HG02943 (cell line): ENCODE measurements around the gene TAS1R1.

ENCODE experiments used
- ATAC-seq: cut with Tn5 transposase; IDR thresholded peaks from one replicate; pipeline ENCODE4 v1.9.1; 2021; ENCODE audit warnings: mild to moderate bottlenecking, low read depth, moderate library complexity; ENCODE audit not compliant: unreplicated experiment

Gene TAS1R1

DNA sequence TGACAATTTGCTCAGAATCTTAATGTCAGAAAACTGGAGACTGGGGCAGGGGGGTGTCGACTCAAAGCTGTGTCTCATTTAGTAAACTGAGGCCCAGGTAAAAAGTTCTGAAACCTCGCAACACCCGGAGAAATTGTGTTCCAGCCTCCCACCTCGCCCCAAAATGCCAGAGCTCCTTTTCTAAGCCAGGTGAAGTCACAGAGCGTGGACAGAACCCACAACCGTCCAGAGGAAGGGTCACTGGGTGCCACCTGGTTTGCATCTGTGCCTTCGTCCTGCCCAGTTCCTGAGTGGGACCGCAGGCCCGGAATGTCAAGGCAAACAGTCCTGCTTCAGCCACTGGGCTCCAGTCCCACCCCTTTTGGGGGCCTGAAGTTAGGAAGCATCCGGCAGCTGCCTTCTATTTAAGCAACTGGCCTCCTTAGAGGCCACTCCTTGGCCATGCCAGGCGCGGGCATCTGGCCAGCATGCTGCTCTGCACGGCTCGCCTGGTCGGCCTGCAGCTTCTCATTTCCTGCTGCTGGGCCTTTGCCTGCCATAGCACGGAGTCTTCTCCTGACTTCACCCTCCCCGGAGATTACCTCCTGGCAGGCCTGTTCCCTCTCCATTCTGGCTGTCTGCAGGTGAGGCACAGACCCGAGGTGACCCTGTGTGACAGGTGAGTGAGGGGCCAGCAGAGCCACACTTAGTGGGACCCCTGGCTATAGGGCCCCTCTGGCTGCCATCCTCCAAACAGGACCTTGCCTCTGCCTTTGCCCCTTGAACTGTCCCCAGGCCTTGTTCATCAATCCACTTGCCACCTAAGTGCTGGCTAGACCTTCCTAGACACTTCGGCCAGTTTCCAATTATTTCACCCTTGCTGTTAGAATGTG, at the start of gene TAS1R1:
TAS1R1 (plus strand) TSS at position 401 of the 872 bp plus-strand sequence; CDS start at position 468, 67 bp downstream.
- no peak for ATAC-seq

DNA sequence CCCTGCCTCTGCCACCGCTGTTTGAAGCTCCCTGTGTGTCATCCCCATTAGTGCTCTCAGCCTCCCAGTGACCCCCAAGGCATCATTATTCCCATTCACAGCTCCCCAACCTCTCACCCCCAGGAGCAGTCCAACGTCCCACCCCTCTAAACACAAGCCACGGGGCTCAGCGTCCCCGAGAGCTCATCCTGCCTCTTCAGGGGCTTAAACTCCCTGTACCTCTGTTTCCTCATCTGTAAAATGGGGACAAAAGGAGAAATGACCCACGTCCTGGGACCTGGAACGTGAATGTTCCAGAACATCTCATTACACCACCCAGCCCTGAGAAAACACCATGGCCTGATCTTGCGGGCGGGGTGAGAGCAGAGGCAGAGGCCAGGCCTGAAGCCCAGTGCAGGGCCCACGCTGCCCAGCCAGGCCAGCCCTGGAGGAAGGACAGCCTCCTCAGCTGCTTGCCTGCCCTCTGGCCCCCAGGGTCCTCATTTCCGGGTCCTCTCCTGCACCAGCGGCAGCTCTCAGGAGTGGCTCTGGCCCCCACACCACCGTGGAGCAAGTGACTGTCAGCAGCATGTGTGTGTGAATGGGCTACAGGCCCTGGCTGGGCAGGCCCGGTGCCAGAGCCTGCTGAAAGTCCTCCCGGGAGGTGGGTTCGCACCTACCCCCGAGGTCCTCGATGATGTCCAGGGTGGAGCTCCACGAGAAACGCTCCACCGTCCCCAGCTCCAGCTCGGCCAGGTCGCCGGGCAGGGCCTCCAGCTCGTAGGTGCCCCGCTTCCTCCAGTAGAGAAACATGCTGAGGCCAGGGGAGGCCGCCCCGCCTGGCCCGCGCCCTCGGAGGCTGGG, 49.5 kb upstream of the TAS1R1 start:
- no peak for ATAC-seq

DNA sequence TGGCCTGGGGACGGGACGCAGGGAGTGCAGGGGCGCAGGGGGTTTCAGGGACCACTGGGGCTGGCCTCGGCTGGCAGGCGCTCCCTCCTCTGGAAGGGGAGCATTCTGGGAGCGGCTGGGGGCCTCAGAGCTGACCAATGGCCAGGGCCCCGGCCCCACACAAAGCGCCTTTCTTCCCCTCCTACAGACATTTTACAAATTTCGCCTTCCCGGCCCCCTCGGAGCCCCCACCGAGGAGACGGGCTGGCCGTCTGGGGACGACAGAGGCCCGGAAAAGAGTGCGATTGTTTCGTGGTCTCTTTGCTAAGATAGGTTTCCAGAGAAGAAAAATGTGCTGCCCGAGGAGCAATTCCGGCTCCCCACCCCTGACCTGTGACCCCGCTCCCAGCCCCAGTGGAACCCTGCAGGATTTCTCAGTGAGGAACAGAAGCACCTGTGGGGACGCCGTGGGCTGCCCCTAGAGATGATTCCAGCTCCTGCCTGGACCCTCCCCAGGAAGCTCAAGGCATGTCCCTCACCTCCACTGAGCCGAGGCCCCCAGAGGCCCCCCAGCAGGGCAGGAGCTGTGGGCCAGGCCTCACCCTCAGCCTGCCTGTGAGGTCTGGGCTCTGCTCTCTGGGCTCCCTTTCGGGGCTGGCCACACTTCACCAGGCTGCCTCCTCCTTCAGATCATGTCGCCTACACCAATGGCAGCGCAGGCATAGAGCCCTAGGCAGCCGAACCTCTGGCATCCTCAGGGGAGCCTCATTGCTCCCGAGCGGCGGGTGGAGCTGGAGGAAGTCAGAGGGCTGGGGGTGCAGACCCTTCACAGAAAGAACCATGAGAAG, 48.7 kb upstream of the TAS1R1 start:
- ATAC-seq, result no peak

DNA sequence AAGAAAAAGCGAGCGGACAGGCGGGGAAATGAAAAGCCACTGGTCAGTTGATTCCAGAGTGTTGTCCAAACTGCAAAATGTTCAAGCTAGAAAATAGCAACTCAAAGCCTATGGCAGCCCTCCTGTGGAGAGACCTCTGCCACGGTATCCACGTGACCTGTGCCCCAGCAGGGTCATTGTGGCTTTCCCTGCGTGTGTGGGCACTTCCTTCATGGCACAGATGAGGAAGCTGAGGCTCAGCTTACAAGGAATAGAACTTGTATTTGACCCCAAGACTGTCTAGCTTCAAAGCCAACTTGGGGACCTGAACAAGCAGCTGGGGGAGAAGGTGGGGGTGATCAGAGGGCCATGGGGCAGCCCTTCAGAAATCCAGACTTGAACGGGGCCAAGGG, 48.1 kb upstream of the TAS1R1 start:
- ATAC-seq, result no peak

DNA sequence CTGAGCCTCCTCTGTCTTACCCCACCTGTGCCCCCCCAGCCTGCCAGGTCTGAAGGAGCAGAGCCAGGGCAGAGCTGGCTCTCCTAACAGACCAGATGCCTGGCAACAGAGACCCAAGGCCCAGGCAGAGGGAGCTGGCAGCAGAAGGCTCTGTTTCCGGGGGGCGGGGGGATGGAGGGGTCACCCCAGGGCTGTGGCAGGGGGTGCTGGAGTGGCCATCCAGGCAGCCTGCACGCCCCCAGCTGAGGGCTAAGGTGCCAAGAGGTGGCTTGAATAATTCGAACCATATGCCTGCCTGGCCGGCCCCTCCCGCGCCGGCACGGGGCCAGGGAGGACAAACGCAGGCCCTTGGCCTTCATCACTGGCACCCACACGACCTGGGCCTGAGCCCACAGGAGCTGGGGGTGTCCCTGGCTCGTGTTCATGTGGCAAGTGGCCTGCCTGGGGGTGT, 47.6 kb upstream of the TAS1R1 start:
- ATAC-seq, result no peak

DNA sequence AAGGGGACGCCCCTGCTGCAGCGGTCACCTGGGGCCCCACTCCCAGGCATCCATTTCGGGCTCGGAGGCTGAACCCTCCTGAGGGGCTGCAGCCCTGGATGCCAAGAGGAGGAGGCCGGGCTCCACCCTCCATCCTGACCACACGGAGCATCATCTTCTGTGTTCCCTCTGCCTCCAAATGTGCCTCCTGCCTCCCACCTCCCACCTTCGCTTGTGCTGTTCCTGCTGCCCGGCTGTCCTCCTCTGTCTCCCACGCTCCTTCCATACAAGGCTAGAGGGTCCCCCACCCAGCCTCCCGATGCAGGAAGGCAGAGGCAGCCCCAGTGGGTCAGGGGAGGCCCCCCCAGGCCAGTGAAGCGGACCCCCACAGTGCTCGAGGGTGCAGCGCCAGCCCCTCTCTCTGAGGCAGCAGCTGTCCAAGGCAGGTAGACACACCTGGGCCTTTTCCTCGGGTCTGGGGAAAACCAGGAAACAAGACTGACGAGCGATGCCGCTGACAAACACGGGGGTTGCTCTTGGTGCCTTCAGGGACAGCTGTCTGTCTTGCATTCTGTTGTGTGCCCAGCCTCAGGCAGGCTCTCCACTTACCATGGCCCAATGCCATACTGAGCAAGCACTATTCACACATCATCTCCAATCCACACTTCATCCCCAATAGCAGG, 46.8 kb upstream of the TAS1R1 start:
- ATAC-seq, result no peak

DNA sequence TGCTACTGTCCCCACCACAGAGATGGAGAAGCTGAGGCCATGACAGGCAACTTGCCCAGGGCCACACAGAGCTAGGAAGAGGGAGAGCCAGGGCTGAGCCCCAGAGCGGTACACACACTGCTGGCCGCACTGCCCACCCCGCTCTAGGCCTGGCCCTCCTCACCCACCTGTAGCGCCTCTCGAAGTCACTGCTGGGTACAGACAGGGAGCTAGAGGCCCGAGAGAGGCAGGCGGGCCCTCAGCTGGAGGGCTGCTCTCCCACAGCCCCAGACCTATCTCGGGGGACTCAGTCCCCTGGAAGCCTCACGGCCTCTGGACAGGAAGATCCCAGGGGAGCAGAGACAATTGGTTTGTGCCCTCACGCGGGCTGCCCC, 46.3 kb upstream of the TAS1R1 start:
- no peak for ATAC-seq

DNA sequence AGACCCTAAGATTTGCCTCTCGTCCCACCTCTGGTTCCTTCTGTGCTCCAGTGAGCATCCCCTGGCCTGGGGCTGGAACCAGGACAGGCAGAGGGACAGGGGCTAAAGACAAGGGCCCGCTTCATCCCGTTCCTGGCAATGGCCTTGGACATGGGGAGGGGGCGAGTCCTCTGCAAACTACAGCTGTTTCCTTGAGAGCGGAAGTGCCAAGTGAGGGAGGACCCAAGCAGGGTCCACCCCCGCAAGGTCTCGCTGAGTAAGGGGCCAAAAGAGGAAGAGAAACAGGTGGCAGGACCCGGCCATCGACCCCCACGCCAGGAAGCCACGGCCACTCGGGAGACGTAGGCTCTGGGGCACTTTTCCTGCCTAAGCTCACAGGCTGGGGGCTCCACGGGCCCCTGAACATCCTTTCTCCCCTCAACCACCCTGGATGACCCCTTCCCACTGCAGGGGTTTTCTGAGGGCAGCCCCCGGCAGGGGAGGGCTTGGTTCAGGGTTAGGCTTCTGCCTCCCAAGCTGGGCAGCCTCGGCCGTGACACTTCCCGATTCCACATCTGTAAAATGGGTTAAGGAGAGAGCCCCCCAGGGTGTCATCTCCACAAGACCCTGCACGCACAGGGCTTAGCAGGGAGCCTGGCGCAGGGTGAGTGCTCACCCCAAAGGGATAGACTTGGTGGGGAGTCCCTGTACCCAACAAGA, 45.7 kb upstream of the TAS1R1 start:
- ATAC-seq, result no peak

DNA sequence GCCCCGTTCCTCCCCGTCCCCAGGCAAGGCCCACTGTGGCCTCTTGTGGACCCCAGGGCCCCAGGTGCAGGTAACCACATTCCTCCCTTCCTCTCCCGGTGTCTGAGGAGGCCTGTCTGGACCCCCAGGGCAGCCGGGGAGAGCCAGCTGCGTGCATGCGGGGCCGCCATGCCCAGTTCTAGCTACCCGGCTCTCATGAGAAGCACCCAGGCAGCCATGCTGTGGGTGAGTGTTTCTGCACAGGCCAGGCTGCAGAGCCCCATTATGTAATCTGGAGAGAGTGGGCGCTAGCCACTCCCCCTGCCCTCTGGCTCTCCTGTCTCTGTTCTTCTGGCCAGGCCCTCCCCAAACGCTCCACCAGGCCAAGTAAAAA, 45.2 kb upstream of the TAS1R1 start:
- no peak for ATAC-seq

DNA sequence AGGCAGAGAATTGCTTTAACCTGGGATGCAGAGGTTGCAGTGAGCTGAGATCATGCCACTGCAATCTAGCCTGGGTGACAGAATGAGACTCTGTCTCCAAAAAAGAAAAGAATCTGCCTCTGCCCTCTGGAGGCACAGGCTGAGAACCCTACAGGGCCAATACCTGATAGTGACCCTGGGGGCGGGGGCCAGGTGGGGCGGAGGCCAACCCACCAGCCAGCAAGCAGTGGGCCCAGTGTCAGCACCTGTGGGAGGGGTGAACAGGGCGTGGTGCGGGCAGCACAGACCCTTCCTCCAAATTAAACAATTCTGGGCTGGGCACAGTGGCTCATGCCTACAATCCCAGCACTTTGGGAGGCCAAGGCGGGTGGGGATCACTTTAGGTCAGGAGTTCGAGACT, 44.6 kb upstream of the TAS1R1 start:
- ATAC-seq, result no peak

DNA sequence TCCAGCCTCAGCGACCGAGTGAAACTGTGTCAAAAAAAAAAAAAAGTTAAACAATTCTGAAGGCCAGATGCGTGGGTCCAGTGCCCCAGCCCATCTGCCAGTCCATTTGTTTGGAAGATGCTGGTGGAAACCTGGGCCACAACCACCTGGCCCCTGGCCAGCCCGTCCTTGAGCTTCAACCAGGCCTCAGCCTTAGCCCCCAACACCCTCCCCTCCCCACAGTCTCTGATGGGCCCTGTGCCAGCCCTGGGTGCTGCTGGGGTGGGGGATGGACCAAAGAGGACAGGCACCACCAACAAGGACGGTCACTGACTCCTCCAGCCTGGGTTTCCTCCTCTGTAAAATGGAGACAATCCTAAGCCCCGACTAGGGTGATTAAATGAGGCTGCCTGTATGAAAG, 44.1 kb upstream of the TAS1R1 start:
- no peak for ATAC-seq

DNA sequence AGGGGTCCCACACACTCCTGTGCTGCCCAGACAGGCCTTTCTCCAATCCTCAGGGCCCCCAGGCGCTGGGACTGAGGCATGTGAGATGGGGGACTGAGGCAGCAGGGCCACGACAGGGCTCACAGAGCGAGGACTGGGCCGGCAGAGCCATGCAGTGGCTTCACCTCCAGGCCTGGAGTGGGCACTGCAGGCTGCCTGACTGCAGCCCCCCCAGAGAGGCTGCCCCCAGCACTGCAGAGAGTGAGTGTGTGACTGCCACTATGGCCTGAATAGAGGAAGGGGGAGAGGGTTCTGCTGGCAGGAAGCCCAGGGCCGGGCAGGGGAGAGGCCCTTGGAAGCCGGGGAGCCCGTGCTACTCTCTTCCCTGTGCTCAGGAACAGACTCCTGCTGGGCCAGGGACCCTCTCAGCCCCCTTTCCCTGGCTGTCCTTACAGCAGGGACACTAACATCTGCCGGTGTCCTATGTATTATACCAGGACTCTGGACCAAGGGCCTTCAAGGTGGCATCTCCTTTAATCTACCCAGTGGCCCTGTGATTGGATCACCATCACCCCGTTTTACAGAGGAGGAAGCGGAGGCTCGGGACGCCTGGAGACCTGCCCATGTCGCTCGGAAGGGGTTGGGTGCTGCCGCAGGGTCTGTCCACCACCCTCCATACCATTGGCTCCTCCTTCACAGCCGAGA, 43.4 kb upstream of the TAS1R1 start:
- ATAC-seq, result no peak

DNA sequence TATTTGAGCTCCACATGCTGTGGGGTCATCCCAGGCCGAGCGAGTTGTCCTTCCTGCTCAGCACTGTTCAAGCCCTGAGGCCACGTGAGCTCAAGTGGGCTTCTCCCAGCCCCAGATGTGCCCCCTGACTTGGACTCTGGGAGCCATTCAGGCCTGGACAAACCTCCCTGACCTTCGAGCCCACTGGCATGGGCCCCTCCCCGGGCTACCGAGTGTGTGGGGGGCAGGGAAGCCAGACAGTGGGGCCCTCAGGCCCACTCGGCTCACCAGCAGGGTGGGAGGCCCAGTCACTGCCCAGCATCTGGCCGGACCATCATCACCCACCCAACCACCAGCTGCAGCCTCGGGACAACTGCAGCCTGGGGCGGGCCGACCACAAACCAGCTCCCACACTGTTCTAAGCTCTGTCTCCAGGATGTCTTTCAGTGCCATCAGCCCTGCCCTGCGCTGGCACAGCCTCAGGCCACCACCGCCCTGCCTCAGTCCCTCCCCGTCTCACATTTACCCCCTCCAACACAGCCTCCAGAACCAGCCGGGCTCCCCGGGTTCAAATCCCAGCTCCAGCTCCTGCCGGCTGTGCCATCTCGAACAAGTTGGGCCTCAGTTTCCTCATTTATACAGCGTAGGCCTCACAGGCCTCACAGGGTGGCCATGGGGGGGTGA, 42.7 kb upstream of the TAS1R1 start:
- no peak for ATAC-seq

DNA sequence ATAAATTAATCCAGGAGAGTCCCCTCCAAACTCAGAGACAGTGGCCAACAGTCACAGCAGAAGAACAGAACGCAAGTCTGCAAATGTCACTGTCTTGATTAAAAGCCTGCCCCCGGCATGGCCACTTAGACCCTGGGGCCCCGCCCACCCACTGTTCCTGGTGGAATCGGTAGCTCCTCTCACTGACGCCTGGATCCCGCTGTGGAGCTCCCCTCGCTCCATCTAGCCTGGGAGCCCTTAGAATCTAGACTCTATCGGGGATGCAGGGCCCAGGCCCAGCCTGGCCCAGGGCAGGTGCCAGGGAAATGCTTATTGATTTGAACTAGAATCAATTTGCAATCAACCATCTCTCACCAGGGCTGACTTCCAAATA, 42.2 kb upstream of the TAS1R1 start:
- ATAC-seq, result no peak

DNA sequence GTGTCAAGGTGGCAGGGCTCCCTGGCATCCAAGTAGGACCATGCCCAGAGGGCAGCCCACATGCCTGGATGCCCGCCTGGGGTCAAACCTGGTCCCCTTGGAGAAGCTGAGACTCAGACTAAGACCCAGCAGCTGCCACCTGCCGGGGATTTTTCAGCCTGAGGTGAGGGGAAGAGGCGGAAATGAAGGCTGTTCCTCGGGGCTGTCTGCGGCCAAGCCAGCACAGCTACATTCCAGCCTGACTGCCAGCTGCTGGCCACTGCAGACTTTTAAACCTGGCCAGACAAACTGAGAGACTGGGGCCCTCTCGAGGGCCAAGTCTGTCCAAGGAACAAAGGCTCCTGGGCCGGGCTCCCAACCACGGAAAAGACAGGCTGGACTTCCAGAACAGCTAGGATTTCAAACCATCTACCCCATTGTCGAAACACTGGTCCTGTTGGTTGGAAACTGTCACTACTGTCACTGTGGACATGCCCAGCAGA, 41.7 kb upstream of the TAS1R1 start:
- no peak for ATAC-seq

DNA sequence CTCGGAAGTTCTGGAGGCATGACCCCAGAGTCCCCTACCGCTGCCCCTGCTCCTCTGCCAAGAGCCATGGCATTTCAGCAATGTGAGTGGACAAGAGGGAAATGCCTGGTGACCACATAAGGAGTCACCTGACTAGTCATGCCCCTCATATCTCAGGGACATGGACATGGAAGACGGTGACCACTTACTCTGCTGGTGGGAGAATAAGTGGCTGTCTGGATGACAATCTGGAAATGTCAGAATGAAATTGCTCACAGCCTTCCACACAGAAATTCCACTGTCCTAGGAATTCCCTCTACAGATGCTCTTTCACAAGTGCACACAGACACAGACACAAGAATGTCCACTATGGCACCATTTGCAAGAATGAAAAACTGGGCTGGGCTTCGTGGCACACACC, 39.3 kb upstream of the TAS1R1 start:
- no peak for ATAC-seq

DNA sequence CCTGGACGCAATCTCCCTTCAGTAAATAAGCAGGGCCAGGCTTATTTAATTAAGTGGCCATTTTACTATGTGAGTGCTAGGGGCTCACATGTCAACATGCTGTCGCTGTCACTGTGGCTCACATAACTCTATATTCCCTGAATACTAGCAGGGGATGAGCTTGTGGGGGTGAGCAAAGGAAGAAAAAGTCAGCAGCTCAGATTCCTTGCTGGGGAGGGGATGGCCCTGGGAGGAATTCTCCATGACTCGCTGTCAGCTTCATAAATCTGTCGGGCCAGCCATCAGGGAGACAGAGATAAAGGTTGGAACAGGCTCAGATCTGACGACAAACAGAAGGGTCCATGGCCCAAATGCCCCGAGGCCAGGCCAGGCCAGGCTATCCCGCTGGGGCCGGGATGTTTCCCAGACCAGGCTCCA, 37.7 kb upstream of the TAS1R1 start:
- no peak for ATAC-seq

DNA sequence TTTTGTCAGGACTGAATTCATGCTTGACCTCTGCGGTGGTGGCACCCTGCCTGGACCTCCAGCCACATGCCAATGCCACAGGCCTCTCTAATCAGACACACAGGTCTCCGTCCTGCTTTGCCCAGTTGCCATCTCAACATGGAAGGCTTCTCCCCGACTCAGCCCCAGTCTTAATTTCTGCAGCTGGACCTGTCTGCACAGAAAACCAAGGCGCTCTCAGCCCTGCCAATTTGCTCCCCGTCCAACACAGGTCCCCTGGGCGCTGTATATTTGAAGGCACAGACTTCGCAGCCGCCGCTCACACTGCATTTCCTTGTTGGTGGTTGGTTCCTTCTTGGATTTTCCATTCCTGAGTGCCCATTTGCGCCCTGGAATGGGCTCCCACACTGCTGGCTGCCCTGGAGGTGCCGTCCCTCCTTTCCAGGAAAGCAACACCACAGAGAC, 35.6 kb upstream of the TAS1R1 start:
- ATAC-seq, result no peak
